GM18867 (cell line): Measurements from ENCODE around the gene CCER1.

Experiments used
- ATAC-seq: cut with Tn5 transposase; IDR thresholded peaks from one replicate; pipeline ENCODE4 v1.9.1; 2021; ENCODE audit warnings: mild to moderate bottlenecking, moderate library complexity; ENCODE audit not compliant: unreplicated experiment

Gene CCER1

GRCh38 chr12:90922145-90922627 lies 32.8 kb downstream of the CCER1 start:
- no peak for ATAC-seq

- no peak for ATAC-seq
Measured at GRCh38 chr12:90921536-90921935, 33.4 kb downstream of the CCER1 start.

- no peak for ATAC-seq
Measured at GRCh38 chr12:90920222-90920621, 34.8 kb downstream of the CCER1 start.

GRCh38 chr12:90917431-90917830 lies 37.5 kb downstream of the CCER1 start:
- no peak for ATAC-seq

DNA sequence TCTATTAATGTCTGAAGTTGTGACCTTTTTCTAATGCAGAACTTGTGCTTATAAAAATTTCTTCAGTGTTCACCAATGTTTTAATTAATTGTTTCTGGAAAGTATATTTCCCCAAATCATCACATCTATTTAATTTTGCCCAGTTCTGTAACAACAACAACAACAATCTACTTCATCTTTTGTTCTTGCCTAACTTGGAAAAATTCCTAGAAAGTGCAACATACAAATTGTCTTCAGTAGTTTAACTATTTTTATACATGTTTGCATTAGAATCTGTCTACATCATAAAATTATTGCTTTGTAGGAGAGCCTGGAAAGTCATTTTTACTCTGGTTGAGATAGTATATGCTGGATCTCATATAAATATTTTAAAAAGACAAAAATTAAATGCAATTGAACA lies 38.5 kb downstream of the CCER1 start:
- no peak for ATAC-seq

GRCh38 chr12:90915353-90915752 lies 39.6 kb downstream of the CCER1 start:
- ATAC-seq: peak; percentile 60

- ATAC-seq: no peak
Measured at GRCh38 chr12:90910958-90911357, 44.0 kb downstream of the CCER1 start.

DNA sequence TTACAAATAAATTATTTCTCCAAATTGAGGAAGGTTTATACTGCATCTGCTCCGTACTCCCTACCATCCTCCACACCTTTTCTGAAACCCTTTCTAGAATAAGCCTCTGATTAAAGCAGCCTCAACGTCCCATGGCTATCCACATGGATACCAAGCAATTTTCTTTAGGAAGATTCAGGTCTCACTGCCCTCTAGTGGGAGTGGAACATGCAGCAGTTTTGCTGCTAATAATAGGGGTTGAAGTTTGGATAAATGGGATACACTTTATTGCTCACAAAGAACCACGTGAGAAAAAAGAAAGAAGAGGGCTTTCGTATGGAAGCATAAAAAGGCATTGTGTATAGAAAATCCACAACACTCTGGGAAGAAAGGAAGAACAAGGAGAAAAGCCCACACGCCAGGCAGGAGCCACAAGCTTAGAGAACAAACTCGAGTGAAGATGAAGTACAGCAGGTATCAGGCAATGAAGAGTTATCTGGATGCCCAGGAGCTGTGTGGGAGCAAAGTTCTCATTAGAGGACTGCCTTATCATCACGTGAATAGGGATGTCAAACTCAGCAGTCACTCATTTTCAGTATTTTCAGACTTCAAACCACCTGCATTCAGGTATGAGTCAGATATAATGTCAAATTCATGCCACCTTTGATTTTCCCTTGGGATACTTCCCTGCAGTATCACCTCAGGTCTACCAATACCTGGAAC lies 45.8 kb downstream of the CCER1 start:
- peak; percentile 59 for ATAC-seq

DNA sequence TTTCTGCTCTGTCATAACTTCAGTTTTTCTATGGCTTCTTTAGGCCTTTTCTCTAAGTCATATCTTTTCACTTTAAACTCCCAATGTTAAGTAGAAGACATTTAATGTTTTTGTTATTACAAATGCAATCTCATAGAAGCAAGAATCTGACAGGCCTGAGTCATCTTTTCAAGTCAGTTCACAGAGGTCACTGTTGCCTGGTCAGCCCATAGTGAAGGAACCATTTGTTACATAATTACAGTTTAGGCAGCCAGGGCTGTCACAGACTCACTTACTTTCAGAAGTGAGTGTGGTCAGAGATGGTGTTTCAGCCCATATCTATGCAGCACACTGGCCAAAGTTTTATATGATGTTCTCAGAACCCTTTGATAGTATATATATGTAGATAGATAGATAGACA lies 46.5 kb downstream of the CCER1 start:
- ATAC-seq: no peak

- no peak for ATAC-seq
Measured at GRCh38 chr12:90905691-90906370, 49.1 kb downstream of the CCER1 start.

- ATAC-seq: no peak
Measured at GRCh38 chr12:90902596-90902995, 52.4 kb downstream of the CCER1 start.
